Tibial artery (tissue), 4 donors: ENCODE data around the gene TTN.

Source experiments
- DNase-seq, 2 donors: peaks; one replicate each; pipeline ENCODE4 v3.0.0-alpha.2; 2019
- H3K27ac ChIP-seq, 2 donors: fragments of 200-600 bp; sonication (generic) in 1 of 2; 1 replicate in 1 of 2; 2 replicates in 1 of 2; pipeline ENCODE4 v1.5.1; 2018 to 2019; ENCODE audit warnings: mild to moderate bottlenecking in 1 of 2
- H3K27me3 ChIP-seq, 2 donors: fragments of 200-600 bp; sonication (generic) in 1 of 2; one replicate each; pipeline versions ENCODE4 v1.5.1 to v1.6.0; 2016 to 2019
- H3K36me3 ChIP-seq, 3 donors: fragments of 200-600 bp; sonication (generic) in 2 of 3; one replicate each; pipeline ENCODE4 v1.5.1; 2016 to 2019; ENCODE audit warnings: mild to moderate bottlenecking in 2 of 3
- H3K4me1 ChIP-seq, 4 donors: fragments of 200-600 bp; sonication (generic) in 2 of 4; 1 replicate in 3 of 4; 2 replicates in 1 of 4; pipeline ENCODE4 v1.5.1; 2016 to 2019
- H3K4me3 ChIP-seq, 2 donors: fragments of 200-600 bp; sonication (generic) in 1 of 2; 1 replicate in 1 of 2; 2 replicates in 1 of 2; pipeline ENCODE4 v1.5.1; 2018 to 2019; ENCODE audit warnings: mild to moderate bottlenecking in 2 of 2
- H3K9me3 ChIP-seq, 3 donors: fragments of 200-600 bp; sonication (generic) in 1 of 3; one replicate each; pipeline ENCODE4 v1.5.1; 2016 to 2019
- CTCF ChIP-seq, 2 experiments: fragments of 200-600 bp in 1 of 2; fragments of 450-650 bp in 1 of 2; IDR thresholded peaks; one replicate each; pipeline ENCODE4 v1.5.1; 2017 to 2019; ENCODE audit warnings: antibody characterized with exemption in 2 of 2, mild to moderate bottlenecking in 1 of 2, moderate library complexity in 1 of 2
- intact Hi-C: fragments of 100-400 bp; cut with DNase I; formaldehyde crosslinking; loops from one replicate; pipeline ENCODE4 v1.15.0; 2023; ENCODE audit warnings: low total_unique reads

TTN gene

GRCh38 chr2:178782236-178782635, 25.0 kb downstream of the TTN start:
- H3K36me3 ChIP-seq: no peaks in the 10 kb centered on the region

GRCh38 chr2:178777577-178777976, 29.6 kb downstream of the TTN start:
- intact Hi-C loops: no loop called here
- H3K4me1 ChIP-seq: no peaks in the 10 kb centered on the region

More at GRCh38 chr2:178782236-178782635, 25.0 kb downstream of the TTN start:
- Histone ChIP-seq H3K27me3 (no peaks in the 10 kb centered on the region), H3K4me3 (no peak overlapping the region), H3K27ac (no peak overlapping the region), H3K9me3 (no peaks in the 10 kb centered on the region), H3K4me1 (no peaks in the 10 kb centered on the region)
- no peak for TF ChIP-seq CTCF (IDR thresholded peaks at IDR 0.05)
- intact Hi-C loops: no loop called here
- no peak for DNase-seq

GRCh38 chr2:178776751-178777150, 30.5 kb downstream of the TTN start:
- Histone ChIP-seq H3K36me3 (no peaks in the 10 kb centered on the region), H3K27me3 (no peaks in the 10 kb centered on the region)
- intact Hi-C loops: no loop called here

More at GRCh38 chr2:178777577-178777976, 29.6 kb downstream of the TTN start:
- H3K9me3 ChIP-seq: no peaks in the 10 kb centered on the region
- TF ChIP-seq CTCF (IDR thresholded peaks at IDR 0.05): no peak
- H3K36me3 ChIP-seq: no peaks in the 10 kb centered on the region
- H3K4me3 ChIP-seq: no peak overlapping the region
- DNase-seq: no peak
- no peaks in the 10 kb centered on the region for H3K27me3 ChIP-seq
- H3K27ac ChIP-seq: no peak overlapping the region

GRCh38 chr2:178775975-178776374, 31.2 kb downstream of the TTN start:
- DNase-seq: no peak
- Histone ChIP-seq H3K4me3 (no peak overlapping the region), H3K9me3 (no peaks in the 10 kb centered on the region), H3K4me1 (no peaks in the 10 kb centered on the region), H3K27ac (no peak overlapping the region), H3K36me3 (no peaks in the 10 kb centered on the region), H3K27me3 (no peaks in the 10 kb centered on the region)
- intact Hi-C loops: no loop called here
- TF ChIP-seq CTCF (IDR thresholded peaks at IDR 0.05): no peak

More at GRCh38 chr2:178776751-178777150, 30.5 kb downstream of the TTN start:
- H3K9me3 ChIP-seq: no peaks in the 10 kb centered on the region
- no peak for DNase-seq
- no peak for TF ChIP-seq CTCF (IDR thresholded peaks at IDR 0.05)
- H3K4me3 ChIP-seq: no peak overlapping the region
- no peaks in the 10 kb centered on the region for H3K4me1 ChIP-seq
- H3K27ac ChIP-seq: no peak overlapping the region

- Histone ChIP-seq H3K27me3 (no peaks in the 10 kb centered on the region), H3K27ac (no peak overlapping the region), H3K4me1 (no peaks in the 10 kb centered on the region), H3K36me3 (no peaks in the 10 kb centered on the region), H3K4me3 (no peak overlapping the region), H3K9me3 (no peaks in the 10 kb centered on the region)
- DNase-seq: no peak
- intact Hi-C loops: no loop called here
- no peak for TF ChIP-seq CTCF (IDR thresholded peaks at IDR 0.05)
Measured at GRCh38 chr2:178770518-178770917, 36.7 kb downstream of the TTN start.
